SW 1271 (cell line): Measurements from ENCODE around the gene MRPL36.

ENCODE experiments used
- DNase-seq, 2 experiments: peaks; one replicate each; lab custom pipeline; 2025; lab: John Stamatoyannopoulos, UW

MRPL36 gene

GRCh38 chr5:1796371-1797102 lies 3.1 kb downstream of the MRPL36 start:
- no peak for DNase-seq

- DNase-seq, result no peak
These were observed 3.7 kb downstream of the MRPL36 start for GRCh38 chr5:1795931-1796330.

DNA sequence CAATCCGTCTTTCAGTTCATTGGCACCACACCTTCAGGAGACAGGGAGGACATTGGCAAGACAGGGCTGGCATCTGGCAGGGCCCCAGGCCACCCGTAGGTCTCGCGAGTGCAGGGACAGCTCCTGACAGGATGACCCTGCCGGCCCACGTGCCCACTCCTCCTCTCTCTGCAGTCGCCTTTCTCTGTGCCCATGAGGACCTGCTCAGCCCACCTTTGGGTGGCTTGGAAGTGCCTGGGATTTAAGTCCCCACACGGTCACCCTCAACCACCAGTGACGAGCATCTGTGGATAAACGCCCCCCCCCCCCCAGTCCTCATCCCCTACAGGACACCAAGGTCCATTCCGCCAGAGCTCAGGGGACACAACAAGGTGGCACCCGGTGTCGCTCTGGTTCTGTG lies 4.1 kb downstream of the MRPL36 start:
- no peak for DNase-seq

- DNase-seq, result no peak
These were observed 4.7 kb downstream of the MRPL36 start for GRCh38 chr5:1794901-1795290.

DNA sequence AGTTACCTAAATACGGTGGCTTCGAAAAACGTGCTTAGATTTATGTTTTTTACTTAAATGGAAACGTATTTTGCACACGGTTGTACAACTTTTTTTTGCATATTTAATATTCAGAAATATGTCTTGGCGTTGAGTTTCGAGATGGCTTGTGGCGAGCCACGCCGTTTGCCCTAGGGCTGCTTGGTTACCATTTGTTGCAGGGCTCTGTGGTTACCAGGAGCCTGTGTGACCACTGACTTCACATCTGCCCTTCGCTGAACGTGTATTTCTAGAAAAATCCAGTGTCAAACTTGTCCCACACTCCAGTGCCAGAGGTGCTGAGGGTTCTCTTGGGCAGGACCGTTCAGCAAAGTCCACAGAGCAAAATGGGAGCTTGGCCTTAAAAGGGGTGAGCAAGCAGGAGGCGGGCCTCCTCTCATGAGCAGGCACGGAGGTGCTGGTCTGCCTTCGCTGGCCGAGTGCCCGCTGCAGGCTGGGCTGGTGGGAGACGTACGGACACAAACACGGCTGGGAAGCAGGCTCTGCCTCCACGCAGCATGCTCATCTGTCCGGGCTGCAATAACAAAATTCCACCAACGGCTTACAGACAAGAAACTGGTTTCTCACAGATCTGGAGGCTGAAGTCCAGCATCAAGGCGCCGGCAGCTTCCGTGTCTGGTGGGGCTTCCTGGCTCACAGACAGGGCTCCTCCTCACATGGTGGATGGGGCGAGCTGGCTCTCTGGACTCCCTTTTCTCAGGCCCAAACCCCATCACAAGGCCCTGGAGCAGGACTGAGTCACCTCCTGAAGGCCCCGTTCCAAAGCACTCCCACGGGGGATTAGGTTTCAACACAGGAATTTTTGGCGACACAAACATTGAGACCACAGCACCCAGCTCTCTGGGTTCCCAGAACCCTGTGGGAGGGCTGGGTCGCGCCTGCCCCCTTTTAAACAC lies 5.4 kb downstream of the MRPL36 start:
- DNase-seq, result no peak

GRCh38 chr5:1793301-1793740 lies 6.3 kb downstream of the MRPL36 start:
- DNase-seq, result no peak

GRCh38 chr5:1792842-1793266 lies 6.8 kb downstream of the MRPL36 start:
- DNase-seq, result peak in 1 of 2 experiments; percentile 28

- DNase-seq, result no peak
These were observed 8.5 kb downstream of the MRPL36 start for GRCh38 chr5:1791176-1791575.

GRCh38 chr5:1789834-1790471 lies 9.7 kb downstream of the MRPL36 start:
- DNase-seq, result peak; percentile 47 to 88

- peak; percentile 26 to 67 for DNase-seq
These were observed 10.2 kb downstream of the MRPL36 start for GRCh38 chr5:1789438-1789833.

DNA sequence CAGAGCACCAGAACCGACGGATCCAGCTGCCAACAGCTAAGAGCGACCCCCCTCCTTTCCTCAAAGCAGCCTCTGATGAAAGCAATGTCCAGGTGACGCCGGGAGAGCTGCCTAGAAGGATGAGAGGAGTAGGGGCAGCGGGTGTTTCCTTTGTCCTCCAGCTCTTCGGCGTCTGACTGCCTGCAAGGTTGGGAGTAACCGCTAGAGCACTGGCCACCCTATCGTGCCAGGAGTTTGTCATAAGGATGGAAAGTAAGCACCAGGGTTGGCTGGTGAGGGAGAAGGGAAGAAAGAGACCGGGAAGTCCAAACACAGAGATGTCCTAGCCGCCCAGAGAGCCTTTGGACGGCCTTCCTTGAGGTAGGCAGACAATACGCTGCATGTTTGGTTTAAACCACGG lies 10.8 kb downstream of the MRPL36 start:
- DNase-seq, result no peak

- no peak for DNase-seq
These were observed 11.4 kb downstream of the MRPL36 start for GRCh38 chr5:1788200-1788599.

- DNase-seq, result no peak
These were observed 12.1 kb downstream of the MRPL36 start for GRCh38 chr5:1787472-1788047.

DNA sequence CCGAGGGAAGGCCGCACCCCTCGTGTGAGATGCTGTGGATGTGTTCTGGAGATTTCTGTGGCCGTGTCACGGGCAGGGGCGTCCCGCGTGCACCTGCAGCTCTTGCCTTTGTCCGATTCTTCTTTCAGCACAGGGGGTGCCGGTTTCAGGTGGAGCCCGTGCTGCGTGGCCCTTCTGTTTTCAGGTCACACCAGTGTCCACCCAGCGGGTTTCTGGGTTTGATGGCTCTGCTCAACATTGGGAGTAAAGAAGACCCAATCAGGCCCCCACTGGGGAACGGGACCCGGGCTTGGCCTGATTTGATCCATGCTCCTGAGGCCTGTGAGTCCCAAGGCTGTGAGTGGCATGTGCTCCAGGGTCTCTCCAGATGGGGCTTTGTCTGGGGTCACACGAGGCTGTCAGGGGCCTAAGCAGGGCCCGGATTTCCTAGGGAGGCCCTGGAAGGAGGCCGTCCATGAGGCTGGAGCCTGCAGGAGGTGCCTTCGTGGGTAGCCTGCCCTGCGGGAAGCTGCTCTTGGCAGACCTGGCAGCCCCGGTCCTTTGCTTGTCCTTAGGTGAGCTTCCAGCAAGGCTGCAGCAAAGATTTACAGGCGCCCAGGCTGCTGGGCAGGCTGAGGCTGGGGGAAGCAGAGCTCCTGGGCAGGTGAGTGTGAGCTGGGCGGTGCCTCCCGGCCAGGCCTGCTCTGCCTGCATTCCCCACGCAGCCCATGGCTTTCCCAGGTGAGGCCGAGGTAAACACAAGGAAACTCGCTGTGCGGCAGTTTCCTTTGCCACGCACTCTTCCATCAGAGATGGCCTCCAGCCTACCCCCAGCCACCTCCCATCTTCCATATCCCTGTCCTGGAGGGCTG lies 12.8 kb downstream of the MRPL36 start:
- no peak for DNase-seq

DNA sequence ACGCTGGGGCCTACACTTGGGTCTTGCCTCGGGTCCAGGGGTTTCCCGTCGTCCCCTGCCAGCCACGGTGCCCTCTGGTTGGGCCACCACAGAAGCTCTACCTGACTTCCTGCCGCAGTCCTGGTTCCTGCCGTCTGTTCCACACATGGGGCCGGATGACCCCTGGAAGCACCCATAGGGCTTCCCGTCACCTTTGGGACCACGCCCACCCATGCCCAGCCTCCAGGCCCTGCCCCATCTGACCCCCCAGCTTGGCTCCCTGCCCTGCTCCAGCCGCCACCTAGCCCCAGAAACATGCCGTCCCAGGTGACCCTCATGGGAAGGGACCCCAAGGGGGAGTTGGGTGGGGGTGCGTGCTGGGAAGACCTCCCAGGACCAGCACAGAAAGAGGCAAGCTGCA lies 13.7 kb downstream of the MRPL36 start:
- DNase-seq, result no peak

DNA sequence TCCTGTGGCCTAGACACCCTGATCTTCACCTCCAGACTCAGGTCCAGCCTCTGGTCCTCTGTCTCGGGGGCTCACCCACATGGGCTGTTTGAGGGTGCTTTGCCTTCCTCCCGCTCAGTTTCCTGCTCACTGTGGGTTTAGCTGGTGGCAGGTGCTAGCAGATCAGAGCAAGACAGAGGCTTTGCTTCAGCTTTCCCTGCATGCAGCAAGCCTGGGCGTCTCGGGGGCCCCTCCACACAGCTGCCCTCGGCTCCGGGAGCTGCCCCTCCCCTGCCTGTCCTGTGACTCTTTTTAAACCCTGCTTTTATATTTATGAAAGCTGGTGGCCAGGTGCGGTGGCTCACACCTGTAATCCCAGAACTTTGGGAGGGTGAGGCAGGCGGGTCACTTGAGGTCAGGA lies 14.6 kb downstream of the MRPL36 start:
- no peak for DNase-seq

- DNase-seq, result no peak
These were observed 15.2 kb downstream of the MRPL36 start for GRCh38 chr5:1784197-1785050.

DNA sequence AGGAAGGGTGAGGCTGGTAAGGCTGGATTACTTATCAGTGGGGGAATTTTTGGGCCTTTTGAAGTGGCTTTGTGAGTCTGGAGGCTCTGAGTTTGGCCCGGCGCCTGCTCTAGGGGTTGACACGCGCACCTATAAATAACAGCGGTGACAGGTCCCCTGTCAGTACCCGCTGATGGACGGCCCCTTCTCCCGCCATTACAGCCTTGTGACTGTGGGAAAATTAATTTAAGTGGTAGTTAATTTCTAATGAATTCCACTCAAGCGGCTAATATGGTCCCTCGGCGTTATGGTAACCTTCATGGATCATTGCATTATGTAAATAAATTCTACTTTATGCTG lies 16.5 kb downstream of the MRPL36 start:
- no peak for DNase-seq

- DNase-seq, result no peak
These were observed 17.0 kb downstream of the MRPL36 start for GRCh38 chr5:1782385-1783215.
